GM19025 (cell line): ENCODE data around the gene CLCA4.

Experiments used
- ATAC-seq: cut with Tn5 transposase; IDR thresholded peaks from one replicate; pipeline ENCODE4 v1.9.1; 2021; ENCODE audit warnings: mild to moderate bottlenecking, low read depth, moderate library complexity; ENCODE audit not compliant: unreplicated experiment

Gene CLCA4

GRCh38 chr1:86523670-86524354 lies 23.1 kb upstream of the CLCA4 start:
- no peak for ATAC-seq

- ATAC-seq = no peak
Measured at GRCh38 chr1:86527306-86527705, 19.6 kb upstream of the CLCA4 start.

GRCh38 chr1:86530211-86530845 lies 16.6 kb upstream of the CLCA4 start:
- no peak for ATAC-seq

- no peak for ATAC-seq
Measured at GRCh38 chr1:86537928-86538695, 8.8 kb upstream of the CLCA4 start.

- no peak for ATAC-seq
Measured at GRCh38 chr1:86538775-86539174, 8.1 kb upstream of the CLCA4 start.

GRCh38 chr1:86541859-86542258 lies 5.0 kb upstream of the CLCA4 start:
- no peak for ATAC-seq

GRCh38 chr1:86542631-86543030 lies 4.2 kb upstream of the CLCA4 start:
- ATAC-seq = no peak

- ATAC-seq = no peak
Measured at GRCh38 chr1:86548839-86549238, 2.0 kb downstream of the CLCA4 start.

GRCh38 chr1:86551305-86551704 lies 4.4 kb downstream of the CLCA4 start:
- ATAC-seq = no peak

- no peak for ATAC-seq
Measured at GRCh38 chr1:86552376-86552775, 5.5 kb downstream of the CLCA4 start.

- ATAC-seq = no peak
Measured at GRCh38 chr1:86557739-86558138, 10.9 kb downstream of the CLCA4 start.

- no peak for ATAC-seq
Measured at GRCh38 chr1:86563849-86564248, 17.0 kb downstream of the CLCA4 start.

- ATAC-seq = no peak
Measured at GRCh38 chr1:86567341-86567740, 20.5 kb downstream of the CLCA4 start.

- ATAC-seq = no peak
Measured at GRCh38 chr1:86567878-86568277, 21.0 kb downstream of the CLCA4 start.

GRCh38 chr1:86573763-86574484 lies 27.0 kb downstream of the CLCA4 start:
- ATAC-seq = no peak

- ATAC-seq = no peak
Measured at GRCh38 chr1:86581231-86581630, 34.4 kb downstream of the CLCA4 start.

GRCh38 chr1:86582161-86582560 lies 35.3 kb downstream of the CLCA4 start:
- ATAC-seq = no peak

GRCh38 chr1:86583032-86583431 lies 36.2 kb downstream of the CLCA4 start:
- no peak for ATAC-seq

- no peak for ATAC-seq
Measured at GRCh38 chr1:86583593-86583992, 36.7 kb downstream of the CLCA4 start.

- ATAC-seq = no peak
Measured at GRCh38 chr1:86594284-86594770, 47.4 kb downstream of the CLCA4 start.

- no peak for ATAC-seq
Measured at GRCh38 chr1:86596224-86596623, 49.3 kb downstream of the CLCA4 start.
